HepG2 (cell line): ENCODE data around the gene MRFAP1L1. TPM values are rescaled to one million over a fixed set of nuclear protein-coding genes. Genes with fewer than 3 reads are reported as not detected.

ENCODE experiments used
- BHLHE40 ChIP-seq: IDR thresholded peaks from 2 replicates; pipeline ENCODE4 v1.6.1; 2011; ENCODE audit warnings: low read length, improper control_type of control experiment
- FOXA1 ChIP-seq, 2 experiments: fragments of 450-650 bp in 1 of 2; sonication (generic) in 1 of 2; formaldehyde crosslinking in 1 of 2; IDR thresholded peaks; 2 replicates each; pipeline versions ENCODE4 v1.4.0 to v1.6.1; 2016 to 2020; ENCODE audit warnings: missing genetic modification reagents in 1 of 2
- FOXP1 ChIP-seq, 2 experiments: fragments of 450-650 bp in 1 of 2; IDR thresholded peaks; 2 replicates each; pipeline ENCODE4 v1.6.1; 2017 to 2018; ENCODE audit warnings: antibody characterized with exemption in 1 of 2
- IKZF5 ChIP-seq: IDR thresholded peaks from 2 replicates; pipeline ENCODE4 v1.6.1; 2018; ENCODE audit warnings: missing genetic modification reagents, mild to moderate bottlenecking, missing compliant biosample characterization
- JUN ChIP-seq: sonication (generic); formaldehyde crosslinking; IDR thresholded peaks from 2 replicates; pipeline ENCODE4 v1.4.0; 2020; ENCODE audit warnings: mild to moderate bottlenecking, missing genetic modification reagents
- LRRFIP1 ChIP-seq: sonication (generic); formaldehyde crosslinking; conservative IDR thresholded peaks from 2 replicates; pipeline ENCODE4 v1.4.0; 2020; ENCODE audit warnings: missing genetic modification reagents
- MIER2 ChIP-seq: IDR thresholded peaks from 2 replicates; pipeline ENCODE4 v1.6.1; 2016; ENCODE audit warnings: missing biosample characterization, missing genetic modification reagents
- NR2F2 ChIP-seq: IDR thresholded peaks from 2 replicates; pipeline ENCODE4 v1.6.1; 2012; ENCODE audit warnings: low read depth, inconsistent platforms, borderline replicate concordance
- NR3C1 ChIP-seq: sonication (generic); formaldehyde crosslinking; IDR thresholded peaks from 2 replicates; pipeline ENCODE4 v1.4.0; 2020; ENCODE audit warnings: missing genetic modification reagents
- RELA ChIP-seq: sonication (generic); formaldehyde crosslinking; IDR thresholded peaks from 2 replicates; pipeline ENCODE4 v1.4.0; 2020; ENCODE audit warnings: missing genetic modification reagents
- TOE1 ChIP-seq: sonication (generic); formaldehyde crosslinking; IDR thresholded peaks from 2 replicates; pipeline ENCODE4 v1.4.0; 2020; ENCODE audit warnings: mild to moderate bottlenecking, missing genetic modification reagents
- ZBTB43 ChIP-seq: sonication (generic); formaldehyde crosslinking; conservative IDR thresholded peaks from 2 replicates; pipeline ENCODE4 v1.4.0; 2020; ENCODE audit warnings: missing genetic modification reagents
- ZNF724P ChIP-seq: sonication (generic); formaldehyde crosslinking; IDR thresholded peaks from 2 replicates; pipeline ENCODE4 v1.8.0; 2022; ENCODE audit warnings: missing genetic modification reagents, borderline replicate concordance
- ZNF788 ChIP-seq: sonication (generic); formaldehyde crosslinking; IDR thresholded peaks from 2 replicates; pipeline ENCODE4 v1.5.0; 2020; ENCODE audit warnings: mild to moderate bottlenecking, missing genetic modification reagents, borderline replicate concordance
- polyA plus RNA-seq, 8 experiments: library from polyadenylated mRNA; depleted of rRNA in 3 of 8; stranded (reverse) in 7 of 8; unstranded in 1 of 8; fragments of >200 nt; fragmentation: Illumina TruSeq in 4 of 8; extraction: Trizol in 4 of 8; gene quantifications; 2 replicates each; pipeline versions ENCODE4 v1.2.1 to v1.2.3, GENCODE V29; 2011 to 2016; ENCODE audit warnings: low read depth in 4 of 8, missing spikeins in 1 of 8, mixed read lengths in 1 of 8; ENCODE audit not compliant: insufficient read depth in 1 of 8
- total RNA-seq, 5 experiments: library from RNA; depleted of rRNA; stranded (reverse); fragments of >200 nt; fragmentation: Illumina TruSeq; extraction: Trizol; gene quantifications; 2 replicates each; pipeline ENCODE4 v1.2.3, GENCODE V29; 2016; ENCODE audit warnings: low read depth in 1 of 5
- TF ChIP-seq, protein P1 (sequence below): IDR thresholded peaks from 2 replicates; pipeline ENCODE4 v1.6.1; 2016; ENCODE audit warnings: missing genetic modification reagents, missing compliant biosample characterization
- TF ChIP-seq, protein P2 (sequence below): sonication (generic); formaldehyde crosslinking; IDR thresholded peaks from 2 replicates; pipeline ENCODE4 v1.4.0; 2020; ENCODE audit warnings: missing genetic modification reagents, borderline replicate concordance
- TF ChIP-seq, protein P3 (sequence below): sonication (generic); formaldehyde crosslinking; IDR thresholded peaks from 2 replicates; pipeline ENCODE4 v1.8.1; 2022; ENCODE audit warnings: low read depth, mild to moderate bottlenecking, missing genetic modification reagents

Gene MRFAP1L1
- total and polyA plus RNA-seq, 2 of the 13 experiments (the other 11 are each of a cell fraction or from before 2014, with no cell fraction given): 44.8 to 76.6 TPM

DNA sequence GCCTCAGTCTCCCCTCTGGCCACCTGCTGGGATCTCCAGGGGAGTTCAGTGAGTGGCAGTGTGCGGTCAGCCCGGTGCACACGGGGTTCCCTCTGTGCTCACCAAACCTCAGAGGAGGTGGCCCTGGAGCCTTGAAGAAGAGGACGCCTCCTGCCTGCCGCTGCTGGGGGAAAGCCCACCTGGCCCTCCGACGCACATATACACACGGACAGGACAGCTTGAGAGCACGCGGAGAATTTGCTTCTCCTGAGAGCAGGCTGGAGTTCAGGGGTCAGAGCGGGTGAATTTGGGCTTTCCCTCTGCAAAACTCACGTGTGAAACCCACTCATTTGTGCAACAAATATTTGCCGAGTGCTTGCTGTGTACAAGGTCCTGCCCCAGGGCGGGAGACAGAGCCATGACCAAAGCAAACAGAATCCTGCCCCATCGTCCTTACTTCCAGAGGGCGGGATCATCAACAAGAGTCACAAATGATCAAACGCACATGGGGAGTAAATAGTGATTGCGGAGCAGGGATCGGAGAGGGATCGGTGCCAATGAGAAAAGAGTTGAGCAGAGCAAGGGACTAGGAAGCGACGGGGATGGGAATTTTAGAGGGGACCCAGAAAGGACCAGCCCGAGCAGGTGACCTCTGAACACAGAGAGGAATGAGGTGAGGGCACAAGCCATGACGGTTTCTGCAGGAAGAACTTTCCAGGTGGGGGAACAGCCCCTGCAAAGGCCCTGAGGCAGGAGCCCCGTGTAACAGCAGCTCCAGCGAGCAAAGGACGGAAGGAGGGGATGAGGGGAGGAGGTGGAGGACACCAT, 23.9 kb upstream of the MRFAP1L1 start (continued):
- TF ChIP-seq NR3C1 (no peak), ZNF788 (CRISPR knock-in tag) (peak; percentile 57; the same call in 1 of the 2 replicates), IKZF5 (CRISPR knock-in tag) (peak; percentile 47; the same call in 1 of the 2 replicates), ZBTB43 (CRISPR knock-in tag) (peak; percentile 97), TOE1 (CRISPR knock-in tag) (no peak), RELA (0 out of 2 replicates have a peak, but pooled peaks have one; percentile 18), FOXA1 (IDR thresholded peaks at IDR 0.05) (no peak), FOXA1 (CRISPR knock-in tag; IDR thresholded peaks at IDR 0.05) (peak; percentile 87), BHLHE40 (peak; percentile 94), ZNF724P (CRISPR knock-in tag) (no peak), JUN (peak; percentile 64; the same call in 1 of the 2 replicates), LRRFIP1 (CRISPR knock-in tag) (no peak), MIER2 (peak; percentile 57; the same call in 1 of the 2 replicates), FOXP1 (IDR thresholded peaks at IDR 0.05) (peak; percentile 72; the same call in 1 of the 2 replicates), FOXP1 (CRISPR knock-in tag; IDR thresholded peaks at IDR 0.05) (peak; percentile 93), NR2F2 (peak; percentile 77; the same call in 1 of the 2 replicates)
- TF ChIP-seq, protein P1, sequence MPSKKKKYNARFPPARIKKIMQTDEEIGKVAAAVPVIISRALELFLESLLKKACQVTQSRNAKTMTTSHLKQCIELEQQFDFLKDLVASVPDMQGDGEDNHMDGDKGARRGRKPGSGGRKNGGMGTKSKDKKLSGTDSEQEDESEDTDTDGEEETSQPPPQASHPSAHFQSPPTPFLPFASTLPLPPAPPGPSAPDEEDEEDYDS (CRISPR knock-in tag): peak; percentile 64
- TF ChIP-seq, protein P2, sequence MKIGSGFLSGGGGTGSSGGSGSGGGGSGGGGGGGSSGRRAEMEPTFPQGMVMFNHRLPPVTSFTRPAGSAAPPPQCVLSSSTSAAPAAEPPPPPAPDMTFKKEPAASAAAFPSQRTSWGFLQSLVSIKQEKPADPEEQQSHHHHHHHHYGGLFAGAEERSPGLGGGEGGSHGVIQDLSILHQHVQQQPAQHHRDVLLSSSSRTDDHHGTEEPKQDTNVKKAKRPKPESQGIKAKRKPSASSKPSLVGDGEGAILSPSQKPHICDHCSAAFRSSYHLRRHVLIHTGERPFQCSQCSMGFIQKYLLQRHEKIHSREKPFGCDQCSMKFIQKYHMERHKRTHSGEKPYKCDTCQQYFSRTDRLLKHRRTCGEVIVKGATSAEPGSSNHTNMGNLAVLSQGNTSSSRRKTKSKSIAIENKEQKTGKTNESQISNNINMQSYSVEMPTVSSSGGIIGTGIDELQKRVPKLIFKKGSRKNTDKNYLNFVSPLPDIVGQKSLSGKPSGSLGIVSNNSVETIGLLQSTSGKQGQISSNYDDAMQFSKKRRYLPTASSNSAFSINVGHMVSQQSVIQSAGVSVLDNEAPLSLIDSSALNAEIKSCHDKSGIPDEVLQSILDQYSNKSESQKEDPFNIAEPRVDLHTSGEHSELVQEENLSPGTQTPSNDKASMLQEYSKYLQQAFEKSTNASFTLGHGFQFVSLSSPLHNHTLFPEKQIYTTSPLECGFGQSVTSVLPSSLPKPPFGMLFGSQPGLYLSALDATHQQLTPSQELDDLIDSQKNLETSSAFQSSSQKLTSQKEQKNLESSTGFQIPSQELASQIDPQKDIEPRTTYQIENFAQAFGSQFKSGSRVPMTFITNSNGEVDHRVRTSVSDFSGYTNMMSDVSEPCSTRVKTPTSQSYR (CRISPR knock-in tag): no peak
- TF ChIP-seq, protein P3, sequence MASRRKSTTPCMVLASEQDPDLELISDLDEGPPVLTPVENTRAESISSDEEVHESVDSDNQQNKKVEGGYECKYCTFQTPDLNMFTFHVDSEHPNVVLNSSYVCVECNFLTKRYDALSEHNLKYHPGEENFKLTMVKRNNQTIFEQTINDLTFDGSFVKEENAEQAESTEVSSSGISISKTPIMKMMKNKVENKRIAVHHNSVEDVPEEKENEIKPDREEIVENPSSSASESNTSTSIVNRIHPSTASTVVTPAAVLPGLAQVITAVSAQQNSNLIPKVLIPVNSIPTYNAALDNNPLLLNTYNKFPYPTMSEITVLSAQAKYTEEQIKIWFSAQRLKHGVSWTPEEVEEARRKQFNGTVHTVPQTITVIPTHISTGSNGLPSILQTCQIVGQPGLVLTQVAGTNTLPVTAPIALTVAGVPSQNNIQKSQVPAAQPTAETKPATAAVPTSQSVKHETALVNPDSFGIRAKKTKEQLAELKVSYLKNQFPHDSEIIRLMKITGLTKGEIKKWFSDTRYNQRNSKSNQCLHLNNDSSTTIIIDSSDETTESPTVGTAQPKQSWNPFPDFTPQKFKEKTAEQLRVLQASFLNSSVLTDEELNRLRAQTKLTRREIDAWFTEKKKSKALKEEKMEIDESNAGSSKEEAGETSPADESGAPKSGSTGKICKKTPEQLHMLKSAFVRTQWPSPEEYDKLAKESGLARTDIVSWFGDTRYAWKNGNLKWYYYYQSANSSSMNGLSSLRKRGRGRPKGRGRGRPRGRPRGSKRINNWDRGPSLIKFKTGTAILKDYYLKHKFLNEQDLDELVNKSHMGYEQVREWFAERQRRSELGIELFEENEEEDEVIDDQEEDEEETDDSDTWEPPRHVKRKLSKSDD (CRISPR knock-in tag): peak; percentile 81; the same call in 1 of the 2 replicates
